Esophagus muscularis mucosa (tissue), 4 donors: ENCODE data around the gene KIAA1755. TPM values are rescaled to one million over a fixed set of nuclear protein-coding genes. Genes with fewer than 3 reads are reported as not detected.

Experiments
- DNase-seq: peaks from one replicate; pipeline ENCODE4 v3.0.0-alpha.2; 2017; ENCODE audit errors: extremely low spot score
- H3K27ac ChIP-seq, 4 donors: fragments of 200-600 bp; sonication (generic); replicated peaks in 1 of 4; 1 replicate in 3 of 4; 2 replicates in 1 of 4; pipeline ENCODE4 v1.5.1; 2016 to 2019; ENCODE audit warnings: mild to moderate bottlenecking in 1 of 4
- H3K27me3 ChIP-seq, 4 donors: fragments of 200-600 bp; sonication (generic); one replicate each; pipeline versions ENCODE4 v1.5.1 to v1.6.0; 2016 to 2019
- H3K36me3 ChIP-seq, 4 donors: fragments of 200-600 bp; sonication (generic); one replicate each; pipeline ENCODE4 v1.5.1; 2016 to 2019
- H3K4me1 ChIP-seq, 4 donors: fragments of 200-600 bp; sonication (generic); one replicate each; pipeline ENCODE4 v1.5.1; 2016 to 2019
- H3K4me3 ChIP-seq, 4 donors: fragments of 200-600 bp; sonication (generic); 1 replicate in 2 of 4; 2 replicates in 2 of 4; pipeline ENCODE4 v1.5.1; 2016 to 2019; ENCODE audit warnings: mild to moderate bottlenecking in 4 of 4, moderate library complexity in 1 of 4
- H3K9me3 ChIP-seq, 4 donors: fragments of 200-600 bp; sonication (generic); 1 replicate in 3 of 4; 2 replicates in 1 of 4; pipeline ENCODE4 v1.5.1; 2016 to 2019
- EP300 ChIP-seq: sonication (generic); formaldehyde crosslinking; IDR thresholded peaks from one replicate; pipeline ENCODE4 v1.6.1; 2017; ENCODE audit warnings: antibody characterized with exemption
- POLR2A ChIP-seq: fragments of 450-650 bp; IDR thresholded peaks from one replicate; pipeline ENCODE4 v1.6.1; 2017; ENCODE audit warnings: antibody characterized with exemption, moderate library complexity, mild to moderate bottlenecking, low read depth
- POLR2AphosphoS5 ChIP-seq, 2 donors: sonication (generic); formaldehyde crosslinking; IDR thresholded peaks; one replicate each; pipeline ENCODE4 v1.6.1; 2017; ENCODE audit warnings: antibody characterized with exemption in 2 of 2
- WGBS: methylation state at CpG from one replicate; pipeline ENCODE4 v1.1.5; 2018; 5-methylcytosine and 5-hydroxymethylcytosine counted together
- intact Hi-C: fragments of 100-400 bp; cut with DNase I; formaldehyde crosslinking; loops from one replicate; pipeline ENCODE4 v1.15.1; 2023
- total RNA-seq, 4 donors: library from RNA; depleted of rRNA; stranded (reverse); fragments of >200 nt; gene quantifications; one replicate each; pipeline versions ENCODE4 v1.1.0 to v1.2.1, GENCODE V29; 2016
- TF ChIP-seq, protein P1 (sequence below), 3 experiments: fragments of 200-600 bp in 2 of 3; fragments of 450-650 bp in 1 of 3; sonication (generic) in 2 of 3; IDR thresholded peaks; one replicate each; pipeline ENCODE4 v1.5.1; 2017 to 2019; ENCODE audit warnings: antibody characterized with exemption in 3 of 3, mild to moderate bottlenecking in 2 of 3, moderate library complexity in 1 of 3

KIAA1755 gene
- total RNA-seq, 4 donors from 2014 or later: 7.3 to 13.3 (median 8.5) TPM

DNA sequence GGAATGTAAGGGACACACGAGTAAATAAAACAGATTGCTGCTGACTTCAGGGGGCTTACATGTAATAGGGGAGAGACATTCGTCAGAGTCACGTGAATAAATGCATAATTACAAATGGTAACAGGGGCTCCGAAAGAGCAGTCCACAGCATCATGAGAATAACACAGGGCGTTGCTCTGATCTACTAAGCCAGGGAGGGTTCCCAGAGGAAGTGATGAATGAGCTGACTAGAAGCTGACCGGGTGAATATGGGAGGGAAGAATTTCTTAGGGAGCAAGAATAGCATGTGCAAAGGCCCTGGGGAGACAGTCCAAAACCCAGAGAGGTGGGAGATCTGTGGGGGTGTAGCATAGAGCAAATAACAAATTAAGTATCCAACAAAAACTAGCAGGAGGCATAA lies 45.8 kb upstream of the KIAA1755 start:
- no peaks in the 10 kb centered on the region for H3K9me3 ChIP-seq
- intact Hi-C loops: no loop called here
- no peak for DNase-seq
- TF ChIP-seq POLR2AphosphoS5 (IDR thresholded peaks at IDR 0.05) (no peak), POLR2A (no peak), EP300 (no peak)
- TF ChIP-seq, protein P1, sequence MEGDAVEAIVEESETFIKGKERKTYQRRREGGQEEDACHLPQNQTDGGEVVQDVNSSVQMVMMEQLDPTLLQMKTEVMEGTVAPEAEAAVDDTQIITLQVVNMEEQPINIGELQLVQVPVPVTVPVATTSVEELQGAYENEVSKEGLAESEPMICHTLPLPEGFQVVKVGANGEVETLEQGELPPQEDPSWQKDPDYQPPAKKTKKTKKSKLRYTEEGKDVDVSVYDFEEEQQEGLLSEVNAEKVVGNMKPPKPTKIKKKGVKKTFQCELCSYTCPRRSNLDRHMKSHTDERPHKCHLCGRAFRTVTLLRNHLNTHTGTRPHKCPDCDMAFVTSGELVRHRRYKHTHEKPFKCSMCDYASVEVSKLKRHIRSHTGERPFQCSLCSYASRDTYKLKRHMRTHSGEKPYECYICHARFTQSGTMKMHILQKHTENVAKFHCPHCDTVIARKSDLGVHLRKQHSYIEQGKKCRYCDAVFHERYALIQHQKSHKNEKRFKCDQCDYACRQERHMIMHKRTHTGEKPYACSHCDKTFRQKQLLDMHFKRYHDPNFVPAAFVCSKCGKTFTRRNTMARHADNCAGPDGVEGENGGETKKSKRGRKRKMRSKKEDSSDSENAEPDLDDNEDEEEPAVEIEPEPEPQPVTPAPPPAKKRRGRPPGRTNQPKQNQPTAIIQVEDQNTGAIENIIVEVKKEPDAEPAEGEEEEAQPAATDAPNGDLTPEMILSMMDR (IDR thresholded peaks at IDR 0.05): no peak
- 88% methylated on average over 6 of the region's 6 CpGs for WGBS
- peaks cover 0 to 9% (median 2%) of the 10 kb centered on the region in 4 donors for H3K4me1 ChIP-seq
- no peaks in the 10 kb centered on the region for H3K36me3 ChIP-seq
- H3K27ac ChIP-seq: no peak overlapping the region
- H3K27me3 ChIP-seq: peaks cover 0 to 51% (median 2%) of the 10 kb centered on the region in 4 donors
- H3K4me3 ChIP-seq: no peak overlapping the region

DNA sequence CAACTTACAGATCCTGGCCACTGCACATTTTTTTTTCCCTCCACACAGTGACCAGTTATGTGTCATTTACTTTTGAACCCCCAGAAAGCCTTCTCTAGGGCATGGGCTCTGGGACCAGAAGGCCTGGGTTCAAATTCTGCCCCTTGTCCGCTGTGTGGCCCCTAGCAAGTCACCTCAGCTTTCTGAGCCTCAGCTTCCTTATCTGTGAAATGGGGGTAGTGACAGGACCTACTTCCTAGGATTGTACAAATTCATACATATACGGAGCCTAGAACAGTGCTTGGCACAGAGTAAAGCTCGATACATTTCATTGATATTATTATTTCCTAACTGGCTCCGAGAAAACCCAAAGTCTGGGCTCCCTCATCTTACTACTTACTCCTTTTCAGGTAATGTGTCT lies 45.0 kb upstream of the KIAA1755 start:
- Histone ChIP-seq H3K27me3 (peaks cover 0 to 51% (median 2%) of the 10 kb centered on the region in 4 donors), H3K4me1 (peaks cover 0 to 9% (median 2%) of the 10 kb centered on the region in 4 donors), H3K9me3 (no peaks in the 10 kb centered on the region), H3K4me3 (no peak overlapping the region), H3K27ac (no peak overlapping the region), H3K36me3 (no peaks in the 10 kb centered on the region)
- no peak for DNase-seq
- no peak for TF ChIP-seq EP300
- no peak for TF ChIP-seq POLR2AphosphoS5 (IDR thresholded peaks at IDR 0.05)
- intact Hi-C loops: no loop called here
- WGBS: 89% methylated on average over 4 of the region's 4 CpGs

DNA sequence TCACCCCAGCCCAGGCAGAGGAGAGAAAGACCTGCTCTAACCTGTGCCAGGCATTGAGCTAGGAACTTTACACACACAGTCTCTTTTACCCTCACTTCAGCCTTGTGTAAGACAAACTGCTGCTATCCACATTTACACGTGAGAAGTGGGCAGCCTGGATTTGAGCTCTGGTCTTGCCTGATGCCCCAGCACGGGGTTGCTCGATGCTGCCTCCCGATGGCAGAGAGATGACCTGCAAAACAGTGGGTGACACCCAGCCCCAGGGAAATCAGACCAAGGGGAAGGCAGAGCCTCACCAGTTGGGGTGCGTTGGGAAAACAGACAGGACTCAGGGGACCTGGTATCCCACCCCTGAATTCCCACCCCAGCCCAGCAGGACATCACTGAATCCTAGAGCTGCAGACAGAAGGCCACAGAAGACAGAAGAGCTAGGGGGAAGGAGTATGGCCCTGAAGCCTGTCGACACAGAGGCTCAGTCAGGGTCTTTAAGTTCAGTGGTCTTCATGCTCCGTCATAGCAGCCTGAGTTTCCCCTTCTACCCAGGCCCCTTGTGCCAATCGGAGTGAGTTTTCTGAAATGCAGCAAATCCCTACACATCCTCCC lies 44.4 kb upstream of the KIAA1755 start:
- H3K27me3 ChIP-seq: peaks cover 0 to 51% (median 2%) of the 10 kb centered on the region in 4 donors
- no peaks in the 10 kb centered on the region for H3K36me3 ChIP-seq
- H3K4me1 ChIP-seq: peaks cover 0 to 12% (median 3%) of the 10 kb centered on the region in 4 donors
- H3K4me3 ChIP-seq: no peak overlapping the region
- no peak overlapping the region for H3K27ac ChIP-seq
- H3K9me3 ChIP-seq: no peaks in the 10 kb centered on the region
- TF ChIP-seq POLR2AphosphoS5 (IDR thresholded peaks at IDR 0.05): no peak
- TF ChIP-seq, protein P1 (IDR thresholded peaks at IDR 0.05): peak; percentile 12 to 48 (median 31)
- intact Hi-C loops: loop anchor here (5.0 kb wide), 1 partner anchor 68 kb away; no protein-coding TSS in a partner anchor
- no peak for DNase-seq
- 45% methylated on average over 7 of the region's 8 CpGs for WGBS

DNA sequence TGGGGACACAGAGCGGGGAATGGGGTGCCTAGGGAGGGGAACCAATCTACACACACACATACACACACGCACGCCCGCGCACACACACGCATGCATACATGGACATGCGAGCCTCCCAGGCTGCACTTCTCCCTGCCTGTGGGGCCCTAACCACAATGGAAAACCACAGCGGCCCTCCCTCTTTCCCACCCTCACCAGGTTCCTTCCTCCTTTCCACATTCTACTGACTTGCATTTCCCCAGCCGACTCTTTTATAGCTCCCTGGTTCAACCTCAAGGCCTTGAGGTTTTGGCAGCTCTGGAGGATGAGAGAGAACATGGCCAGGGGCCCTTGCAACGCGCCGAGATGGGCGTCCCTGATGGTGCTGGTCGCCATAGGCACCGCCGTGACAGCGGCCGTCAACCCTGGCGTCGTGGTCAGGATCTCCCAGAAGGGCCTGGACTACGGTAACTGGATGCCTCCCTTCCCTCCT lies 43.4 kb upstream of the KIAA1755 start, which contains the start of gene BPI:
Gene BPI (plus strand): TSS at position 249 of the 472 bp plus-strand sequence. CDS start 68 bp downstream, at position 317.
- H3K36me3 ChIP-seq: no peaks in the 10 kb centered on the region
- no peak within 1 kb of the TSS for H3K4me3 ChIP-seq
- 75% methylated on average over 20 of the region's 21 CpGs for WGBS
- no peaks in the 10 kb centered on the region for H3K9me3 ChIP-seq
- no peak for DNase-seq
- peaks cover 0 to 49% (median 2%) of the 10 kb centered on the region in 4 donors for H3K27me3 ChIP-seq
- peaks cover 4 to 22% (median 12%) of the 10 kb centered on the region in 4 donors for H3K4me1 ChIP-seq
- no peak within 1 kb of the TSS for H3K27ac ChIP-seq
- TF ChIP-seq POLR2A (no peak), EP300 (no peak)
- TF ChIP-seq, protein P1 (IDR thresholded peaks at IDR 0.05): no peak
- intact Hi-C loops: loop anchor here (5.0 kb wide), 1 partner anchor 67 kb away; no protein-coding TSS in a partner anchor

DNA sequence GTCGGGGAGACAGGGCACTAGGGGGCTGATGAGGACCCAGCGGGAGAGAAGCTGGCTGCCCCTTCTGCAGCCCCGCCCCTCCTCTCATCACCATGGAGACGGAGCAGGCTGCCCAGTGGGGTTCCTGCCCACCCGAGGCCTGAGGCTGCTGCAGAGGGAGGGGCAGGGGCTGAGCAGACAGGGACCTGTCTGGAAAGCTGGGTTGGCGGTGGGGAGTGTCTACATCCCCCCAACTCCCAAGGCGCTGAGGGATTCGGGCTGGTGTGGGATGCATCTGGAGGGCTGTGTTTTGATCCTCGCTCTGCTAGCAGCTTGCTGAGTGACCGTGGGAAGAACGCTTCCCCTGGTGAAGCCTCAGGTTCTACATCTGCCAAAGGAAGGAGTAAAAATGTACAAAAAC lies 42.3 kb upstream of the KIAA1755 start:
- DNase-seq: no peak
- H3K36me3 ChIP-seq: no peaks in the 10 kb centered on the region
- peaks cover 8 to 29% (median 21%) of the 10 kb centered on the region in 4 donors for H3K4me1 ChIP-seq
- peaks cover 0 to 43% (median 2%) of the 10 kb centered on the region in 4 donors for H3K27me3 ChIP-seq
- no peaks in the 10 kb centered on the region for H3K9me3 ChIP-seq
- WGBS: 18% methylated on average over 11 of the region's 11 CpGs
- H3K27ac ChIP-seq: no peak overlapping the region
- TF ChIP-seq POLR2A: no peak
- intact Hi-C loops: loop anchor here (5.0 kb wide), 1 partner anchor 65 kb away; no protein-coding TSS in a partner anchor
- H3K4me3 ChIP-seq: no peak overlapping the region
